ENCODE measurements around the gene RAB44.

DNA sequence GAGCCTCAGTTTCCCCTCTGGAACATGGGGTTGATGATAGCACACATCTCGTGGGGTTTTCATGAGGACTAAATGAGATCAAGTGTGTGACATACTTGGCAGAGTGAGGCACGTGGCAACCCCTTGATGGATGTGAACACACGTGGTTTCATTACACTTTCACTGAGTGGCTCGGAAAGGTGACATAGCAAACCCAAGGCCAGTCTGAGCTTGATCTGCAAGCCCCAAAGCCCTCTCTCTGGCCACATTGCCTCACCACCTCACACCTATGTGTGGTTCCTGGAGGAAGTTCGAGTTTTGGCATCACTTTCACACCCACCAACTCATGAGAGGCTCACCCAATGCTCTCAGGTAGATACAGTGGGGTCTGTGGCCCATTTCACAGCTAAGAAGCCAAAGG, 81.6 kb downstream of the RAB44 start:
- TF ChIP-seq POLR2A (IDR thresholded peaks at IDR 0.05) (no peak), EP300 (IDR thresholded peaks at IDR 0.05) (no peak)
- TF ChIP-seq, protein P1, sequence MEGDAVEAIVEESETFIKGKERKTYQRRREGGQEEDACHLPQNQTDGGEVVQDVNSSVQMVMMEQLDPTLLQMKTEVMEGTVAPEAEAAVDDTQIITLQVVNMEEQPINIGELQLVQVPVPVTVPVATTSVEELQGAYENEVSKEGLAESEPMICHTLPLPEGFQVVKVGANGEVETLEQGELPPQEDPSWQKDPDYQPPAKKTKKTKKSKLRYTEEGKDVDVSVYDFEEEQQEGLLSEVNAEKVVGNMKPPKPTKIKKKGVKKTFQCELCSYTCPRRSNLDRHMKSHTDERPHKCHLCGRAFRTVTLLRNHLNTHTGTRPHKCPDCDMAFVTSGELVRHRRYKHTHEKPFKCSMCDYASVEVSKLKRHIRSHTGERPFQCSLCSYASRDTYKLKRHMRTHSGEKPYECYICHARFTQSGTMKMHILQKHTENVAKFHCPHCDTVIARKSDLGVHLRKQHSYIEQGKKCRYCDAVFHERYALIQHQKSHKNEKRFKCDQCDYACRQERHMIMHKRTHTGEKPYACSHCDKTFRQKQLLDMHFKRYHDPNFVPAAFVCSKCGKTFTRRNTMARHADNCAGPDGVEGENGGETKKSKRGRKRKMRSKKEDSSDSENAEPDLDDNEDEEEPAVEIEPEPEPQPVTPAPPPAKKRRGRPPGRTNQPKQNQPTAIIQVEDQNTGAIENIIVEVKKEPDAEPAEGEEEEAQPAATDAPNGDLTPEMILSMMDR (IDR thresholded peaks at IDR 0.05) = no peak

All from tibial nerve (tissue), 4 donors.